HPDE6-E6E7 (cell line): ENCODE results near the gene PRKCQ.
A peak's percentile ranks its signal among the peaks of the same experiment; 100 is the strongest.

Experiments used
- DNase-seq: peaks from one replicate; pipeline ENCODE4 v3.0.0; 2011; ENCODE audit warnings: missing footprints; ENCODE audit errors: extremely low spot score

The PRKCQ gene

DNA sequence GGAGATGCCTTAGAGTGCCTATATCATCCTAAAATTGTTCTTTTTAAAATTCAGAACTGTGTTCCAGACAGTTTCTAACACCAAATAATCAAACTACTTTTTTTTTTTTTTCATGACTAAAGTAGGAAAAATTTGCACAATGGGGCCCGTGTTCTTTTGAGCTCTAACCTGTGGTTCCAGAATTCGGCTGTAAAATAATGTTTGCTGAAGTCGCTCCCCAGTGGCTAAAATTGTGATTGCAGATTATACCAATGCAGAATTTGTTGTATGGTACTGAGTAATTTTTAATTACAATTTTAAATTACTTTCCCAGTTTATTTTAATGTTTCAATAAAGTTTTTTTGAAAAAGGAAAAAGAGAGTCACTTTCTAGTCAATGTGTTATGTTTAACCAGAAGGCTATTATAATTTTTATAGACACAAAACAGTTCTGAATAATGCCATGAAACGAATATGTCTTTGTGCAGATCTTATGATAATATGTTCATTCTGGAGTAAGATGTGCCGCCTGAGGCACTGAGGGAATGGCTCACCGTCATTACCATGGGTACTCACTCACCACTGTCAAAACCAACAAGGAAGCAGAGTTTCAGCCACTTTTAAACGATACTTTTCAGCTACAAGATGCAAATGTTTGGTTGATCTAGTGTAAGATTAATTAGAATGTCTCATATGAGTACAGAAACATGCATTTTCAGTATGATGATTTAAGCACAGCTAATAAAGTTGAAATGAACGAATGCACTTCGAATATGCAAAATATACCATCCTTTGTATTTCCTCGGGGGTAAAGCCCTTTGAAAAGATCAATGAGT lies 173.6 kb downstream of the PRKCQ start:
- DNase-seq, result no peak

DNA sequence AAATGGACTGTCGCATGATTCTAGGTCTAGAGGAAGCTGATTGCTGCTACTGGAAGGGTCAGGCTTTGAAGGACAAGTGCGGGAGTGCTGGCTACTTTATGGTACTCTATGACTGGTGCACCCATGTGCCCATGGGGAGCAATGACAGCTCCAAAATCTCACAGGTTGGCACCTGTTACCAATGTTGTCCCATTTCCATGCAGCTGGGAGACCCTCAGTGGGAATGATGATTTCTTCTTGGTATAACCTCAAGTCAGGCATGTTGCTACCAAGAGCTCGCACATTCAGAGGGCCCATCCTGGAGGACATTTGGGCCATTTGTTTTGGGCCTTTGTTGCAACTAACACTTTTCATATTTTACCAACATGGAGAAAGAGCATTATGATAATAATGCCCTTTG lies 174.4 kb downstream of the PRKCQ start:
- no peak for DNase-seq

DNA sequence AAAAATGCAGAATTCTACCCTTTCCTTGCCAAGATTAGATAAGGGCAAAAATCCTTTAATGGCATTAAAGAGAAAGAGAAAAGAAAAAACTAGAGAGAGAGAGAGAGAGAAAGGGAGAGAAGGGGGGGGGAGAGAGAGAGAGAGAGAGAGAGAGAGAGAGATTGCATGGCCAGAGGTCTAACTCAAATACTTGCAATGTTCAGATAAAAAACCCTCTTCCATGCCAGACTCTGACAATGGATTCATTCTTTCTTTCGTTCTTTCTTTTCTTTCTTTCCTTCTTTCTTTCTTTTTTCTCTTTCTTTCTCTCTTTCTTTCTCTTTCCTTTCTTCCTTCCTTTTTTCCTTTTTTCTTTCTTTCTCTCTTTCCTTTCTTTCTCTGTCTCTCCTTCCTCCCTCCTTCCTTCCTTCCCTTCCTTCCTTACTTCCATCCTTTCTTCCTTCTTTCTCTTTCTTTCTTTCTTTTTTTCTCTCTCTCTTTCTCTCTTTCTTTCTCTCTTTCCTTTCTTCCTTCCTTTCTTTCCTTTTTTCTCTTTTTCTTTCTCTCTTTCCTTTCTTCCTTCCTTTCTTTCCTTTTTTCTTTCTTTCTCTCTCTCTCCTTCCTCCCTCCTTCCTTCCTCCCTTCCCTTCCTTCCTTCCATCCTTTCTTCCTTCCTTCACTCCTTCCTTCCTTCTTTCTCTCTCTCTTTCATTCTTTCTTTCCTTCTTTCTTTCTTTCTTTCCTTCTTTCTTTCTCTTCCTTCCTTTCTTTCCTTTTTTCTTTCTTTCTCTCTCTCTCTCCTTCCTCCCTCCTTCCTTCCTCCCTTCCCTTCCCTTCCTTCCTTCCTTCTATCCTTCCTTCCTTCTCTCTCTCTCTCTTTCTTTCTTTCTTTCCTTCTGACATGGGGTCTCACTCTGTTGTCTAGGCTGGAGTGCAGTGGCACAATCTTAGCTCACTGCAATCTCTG lies 175.7 kb downstream of the PRKCQ start:
- no peak for DNase-seq

DNA sequence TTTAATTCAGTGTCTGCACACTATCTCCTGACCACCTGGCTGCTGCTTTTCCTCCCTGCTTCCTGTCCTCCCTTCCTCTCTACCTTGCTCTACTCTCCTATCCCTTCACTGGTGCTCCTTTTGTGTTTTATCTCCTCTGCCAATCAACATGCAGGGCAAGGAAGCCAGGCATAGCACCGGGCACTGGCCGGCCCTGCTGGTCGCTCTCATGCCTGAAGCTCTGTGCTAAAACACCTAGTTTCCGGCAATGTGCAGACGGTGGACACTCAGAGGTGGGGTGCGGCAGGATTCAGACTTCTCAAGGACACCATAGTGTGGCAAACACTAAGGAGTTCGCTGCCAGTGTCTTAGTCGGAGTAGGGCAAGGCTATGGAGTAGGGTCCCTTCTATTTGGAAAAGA lies 177.1 kb downstream of the PRKCQ start:
- no peak for DNase-seq

DNA sequence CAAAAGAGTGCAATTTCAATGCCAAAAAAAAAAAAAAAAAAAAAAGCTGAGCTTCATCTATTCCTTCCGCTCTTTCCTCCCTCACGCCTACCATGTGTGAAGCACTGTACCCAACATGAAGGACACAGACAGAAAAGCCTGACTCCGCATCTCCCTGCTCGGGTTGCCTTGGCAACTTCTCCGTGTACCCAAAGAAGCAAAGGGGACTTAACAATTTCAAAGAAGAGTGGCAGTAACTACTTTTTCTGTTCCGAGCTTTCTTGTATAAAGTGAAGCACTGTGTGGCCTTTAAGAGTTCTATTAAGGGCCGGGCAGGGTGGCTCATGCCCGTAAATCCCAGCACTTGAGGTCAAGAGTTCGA lies 177.7 kb downstream of the PRKCQ start:
- no peak for DNase-seq

DNA sequence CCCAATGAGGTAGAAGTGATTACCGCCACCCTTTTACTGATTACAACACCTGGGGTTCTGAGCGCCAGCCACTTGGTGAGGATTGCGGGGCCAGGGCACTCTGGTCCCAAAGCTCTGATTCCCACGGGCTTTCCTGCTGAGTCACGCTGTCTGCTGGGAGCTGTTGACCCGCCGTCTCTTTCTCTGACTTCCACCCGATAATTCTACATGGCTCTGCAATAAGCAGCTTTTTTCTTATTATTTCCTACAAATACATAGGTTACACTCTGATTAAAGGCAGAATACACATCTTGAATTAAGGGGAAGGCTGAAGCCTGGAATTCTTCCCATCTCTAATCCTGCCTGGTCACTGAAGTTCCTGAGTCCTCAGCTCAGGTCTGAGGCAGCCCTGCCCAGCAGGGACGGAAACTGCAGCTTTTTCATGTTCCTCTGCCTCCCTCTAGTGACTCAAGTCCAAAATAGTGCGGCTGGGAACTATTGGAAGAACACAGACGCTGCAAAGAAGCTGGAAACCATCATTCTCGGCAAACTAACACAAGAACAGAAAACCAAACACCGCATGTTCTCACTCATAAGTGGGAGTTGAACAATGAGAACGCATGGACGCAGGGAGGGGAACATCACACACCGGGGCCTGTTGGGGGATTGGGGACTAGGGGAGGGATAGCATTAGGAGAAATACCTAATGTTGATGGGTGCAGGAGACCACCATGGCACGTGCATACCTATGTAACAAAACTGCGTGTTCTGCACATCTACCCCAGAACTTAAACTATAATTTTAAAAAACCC lies 178.3 kb downstream of the PRKCQ start:
- peak; percentile 66 for DNase-seq

DNA sequence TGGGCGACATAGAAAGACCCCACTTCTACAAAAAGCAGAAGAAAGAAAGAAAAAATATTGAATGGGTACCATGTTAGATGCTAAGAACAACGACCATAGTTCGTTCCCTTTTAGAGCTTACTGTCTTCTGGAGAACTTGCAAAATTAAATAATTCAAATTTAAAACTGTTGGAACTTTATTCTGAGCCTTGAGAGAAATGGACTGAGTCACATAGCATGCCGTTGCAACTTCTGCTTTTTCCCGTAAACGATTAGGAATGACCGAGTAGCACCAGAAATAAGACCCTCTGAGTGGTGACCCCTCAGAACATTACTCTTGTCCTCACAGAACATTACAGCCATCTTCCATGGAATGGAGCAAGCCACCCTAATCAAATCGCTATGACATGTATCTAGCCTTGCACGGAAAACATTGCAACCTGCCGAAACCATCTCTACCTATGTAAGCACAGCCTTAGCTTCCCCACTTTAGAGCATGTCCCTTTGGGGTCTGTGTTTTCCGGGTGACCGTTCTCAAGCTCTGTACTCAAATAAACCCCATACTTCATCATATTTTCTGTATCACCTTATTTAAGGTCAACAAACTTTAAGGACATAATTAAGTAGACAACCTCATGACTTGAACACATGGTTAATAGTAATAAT lies 179.1 kb downstream of the PRKCQ start:
- DNase-seq, result no peak

DNA sequence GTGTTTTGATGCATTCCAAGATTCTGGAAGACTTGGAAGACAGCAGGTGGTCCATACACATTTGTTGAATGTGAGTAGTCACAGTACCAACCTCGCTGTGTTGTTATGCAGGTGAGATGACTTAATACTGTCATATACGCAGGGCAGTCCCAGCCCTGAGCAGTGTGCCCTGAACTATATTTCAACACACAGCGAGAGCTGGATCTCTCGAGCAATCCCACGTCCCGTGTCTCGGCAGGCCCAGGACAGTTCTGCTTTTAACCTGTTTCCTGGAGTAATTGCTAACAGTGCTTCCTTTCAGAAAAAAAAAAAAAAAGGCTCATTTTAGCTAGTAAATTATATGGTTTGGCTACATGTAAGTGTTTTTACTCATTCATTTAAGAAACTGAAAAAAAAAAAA lies 179.7 kb downstream of the PRKCQ start:
- DNase-seq, result no peak

DNA sequence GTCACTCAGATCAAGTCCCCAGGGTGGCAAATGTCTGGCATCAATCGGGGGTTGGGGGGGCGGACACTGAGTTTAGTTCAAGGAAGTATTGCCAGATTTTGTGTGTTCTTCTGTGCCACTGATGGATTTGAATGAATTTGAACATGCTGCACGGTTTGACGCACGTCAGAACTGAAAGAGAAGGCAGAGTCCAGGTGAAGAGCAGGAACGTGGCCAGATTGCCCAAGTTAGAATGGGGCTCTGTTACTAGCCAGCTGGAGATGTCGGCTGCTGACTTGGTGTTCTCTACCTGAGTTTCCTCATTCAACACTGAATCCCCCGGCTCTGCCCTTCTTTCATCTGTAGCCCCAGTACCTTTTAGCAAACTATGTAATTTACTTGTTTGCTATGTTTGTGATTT lies 180.2 kb downstream of the PRKCQ start:
- DNase-seq, result no peak

DNA sequence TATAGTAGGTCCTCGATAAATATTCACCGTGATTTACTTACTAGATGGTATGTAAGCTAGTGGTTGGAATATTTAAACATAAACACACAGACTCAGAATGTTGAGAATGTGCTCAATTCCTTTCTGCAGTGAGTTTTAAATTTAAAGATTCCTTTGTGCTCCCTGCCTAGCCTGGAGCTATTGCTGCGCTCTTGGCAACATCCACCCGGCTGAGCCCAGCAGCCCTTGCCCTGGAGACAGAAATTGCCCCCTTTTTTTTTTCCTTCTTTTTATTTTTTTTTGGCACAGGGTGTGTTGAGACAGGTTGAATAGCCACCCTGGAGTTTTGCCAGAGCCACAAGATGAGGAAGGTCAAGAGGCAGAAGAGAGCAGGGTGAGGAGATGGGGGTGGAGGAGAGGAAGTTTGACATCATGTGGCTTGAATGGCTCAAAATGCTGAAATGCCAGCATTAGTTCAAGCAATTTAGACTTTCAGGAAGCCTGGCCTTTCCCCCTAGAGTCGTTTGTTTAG lies 180.8 kb downstream of the PRKCQ start:
- no peak for DNase-seq

DNA sequence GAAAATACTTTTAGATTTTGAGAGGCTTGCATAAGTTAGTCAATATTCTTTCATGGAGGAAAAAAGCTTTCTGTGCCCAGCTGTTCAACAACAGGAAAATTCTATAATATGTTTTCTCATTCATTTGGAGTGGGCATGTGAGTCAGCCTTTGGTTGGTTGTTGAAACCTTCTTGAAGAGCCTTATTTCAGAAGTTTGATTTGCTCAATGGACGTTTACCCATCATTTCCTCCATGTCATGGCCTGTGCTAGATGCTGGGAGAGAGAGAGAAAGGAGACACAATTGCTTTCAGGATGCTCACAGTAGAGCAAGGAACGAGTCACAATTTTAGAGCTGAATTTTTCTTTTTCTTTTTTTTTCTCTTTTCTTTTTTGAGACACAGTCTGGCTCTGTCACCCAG lies 181.7 kb downstream of the PRKCQ start:
- DNase-seq, result no peak

DNA sequence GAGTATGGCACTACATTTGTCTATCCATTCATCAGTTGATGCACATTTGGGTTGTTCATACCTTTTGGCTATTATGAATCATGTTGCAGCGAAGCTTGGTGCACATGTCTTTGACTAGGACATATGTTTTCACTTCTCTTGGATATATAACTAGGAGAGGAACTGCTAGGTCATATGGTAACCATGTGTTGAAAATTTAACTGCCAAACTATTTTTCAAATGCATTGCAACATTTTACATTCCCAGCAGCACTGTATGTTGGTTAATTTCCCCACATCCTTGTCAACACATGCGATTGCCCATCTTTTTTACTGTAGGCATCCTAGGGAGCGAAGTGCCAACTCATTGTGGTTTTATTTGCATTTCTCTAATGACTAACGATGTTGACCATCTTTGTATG lies 183.4 kb downstream of the PRKCQ start:
- no peak for DNase-seq

DNA sequence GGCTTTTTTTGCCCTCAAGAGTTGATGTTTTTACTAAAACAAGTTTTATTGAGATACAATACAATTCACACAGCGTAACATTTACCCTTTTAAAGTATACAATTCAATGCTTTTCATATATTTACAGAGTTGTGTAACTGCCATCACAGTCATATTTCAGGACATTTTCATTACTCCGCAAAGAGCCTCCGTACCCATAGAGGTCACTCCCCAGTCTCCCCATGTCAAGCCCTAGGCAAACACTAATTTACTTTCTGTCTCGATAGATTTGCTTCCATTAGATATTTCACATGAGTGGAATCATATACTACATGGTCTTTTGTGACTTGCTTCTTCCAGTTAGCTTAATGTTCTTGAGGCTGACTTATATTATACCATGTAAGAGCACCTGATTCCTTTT lies 183.8 kb downstream of the PRKCQ start:
- no peak for DNase-seq

DNA sequence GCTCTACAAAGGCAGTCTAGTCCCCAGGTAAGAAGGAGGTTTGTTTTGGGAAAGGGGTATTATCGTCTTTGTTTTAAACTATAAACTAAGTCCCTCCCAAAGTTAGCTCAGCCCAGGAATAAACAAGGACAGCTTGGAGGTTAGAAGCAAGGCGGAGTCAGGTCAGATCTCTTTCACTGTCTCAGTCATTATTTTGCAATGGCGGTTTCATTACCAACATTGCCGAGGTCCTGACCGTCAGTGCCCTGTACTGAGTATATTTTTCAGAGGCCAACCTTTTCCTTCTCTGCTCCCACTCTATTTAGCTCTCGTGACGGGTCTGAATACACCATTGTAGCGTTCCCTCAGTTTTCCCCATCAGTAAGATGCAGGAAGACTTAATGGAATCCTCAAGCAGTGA lies 184.5 kb downstream of the PRKCQ start:
- no peak for DNase-seq

DNA sequence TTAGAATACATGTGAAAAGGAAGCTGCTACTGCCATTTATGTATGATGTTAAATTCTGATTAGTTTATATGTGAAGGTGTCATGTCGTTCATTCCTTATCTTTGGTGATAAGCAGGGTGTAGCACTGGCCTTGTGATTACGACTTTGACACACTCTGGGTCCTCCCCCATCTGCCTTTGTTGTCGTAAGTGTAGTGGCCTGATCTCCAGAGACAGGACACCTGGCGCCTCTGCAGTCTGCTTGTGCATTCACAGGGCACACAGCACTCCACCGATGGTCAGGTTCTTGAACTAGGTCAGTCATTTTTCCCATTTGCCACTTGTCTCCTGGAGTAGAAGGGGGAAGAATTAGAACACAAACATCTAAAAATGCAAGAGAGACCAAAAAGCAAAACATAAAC lies 186.0 kb downstream of the PRKCQ start:
- DNase-seq, result no peak

DNA sequence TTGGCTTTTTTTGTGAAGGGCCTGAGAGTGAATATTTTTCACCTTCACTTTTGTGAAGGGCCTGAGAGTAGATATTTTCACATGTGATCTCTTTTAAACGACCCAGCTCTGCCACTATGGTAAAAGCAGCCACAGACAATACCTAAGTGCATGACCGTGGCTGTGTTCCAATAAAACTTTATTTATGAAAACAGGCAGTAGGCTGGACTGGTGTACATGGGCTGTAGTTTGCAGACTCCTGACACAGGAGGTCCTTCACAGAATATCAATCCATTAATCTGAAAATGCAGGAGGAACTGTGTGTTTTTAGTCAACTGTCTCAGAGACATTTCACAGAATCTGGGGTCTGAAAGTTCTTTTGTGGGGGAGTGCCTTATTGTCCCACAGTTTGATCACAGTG lies 186.9 kb downstream of the PRKCQ start:
- no peak for DNase-seq

DNA sequence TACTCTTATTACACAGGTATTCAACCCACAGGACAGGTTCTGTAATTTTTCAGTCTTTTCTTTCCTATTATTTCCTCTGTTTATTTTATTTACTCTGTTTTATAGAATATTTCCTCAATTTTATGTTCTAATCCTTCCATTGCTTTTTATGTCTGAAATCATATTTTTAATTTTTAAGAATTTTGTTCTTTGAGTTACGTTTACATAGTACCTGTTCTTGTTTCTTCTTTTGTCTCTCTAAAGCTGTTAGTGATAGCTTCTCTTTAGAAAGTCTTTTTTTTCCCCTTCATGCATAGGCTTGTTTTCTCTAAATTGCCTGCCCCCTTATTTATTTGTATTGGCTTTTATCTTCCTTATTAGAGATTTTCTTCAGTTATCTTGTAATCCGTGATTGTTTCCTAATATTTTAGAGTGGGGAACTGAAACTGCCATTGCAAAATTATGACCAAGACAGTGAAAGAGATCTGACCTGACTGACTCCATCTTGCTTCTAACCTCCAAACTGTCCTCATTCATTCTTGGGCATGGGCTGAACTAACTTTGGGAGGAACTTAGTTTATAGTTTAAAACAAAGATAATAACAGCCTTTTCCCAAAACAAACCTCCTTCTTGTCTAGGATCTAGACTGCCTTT lies 189.7 kb downstream of the PRKCQ start:
- no peak for DNase-seq

DNA sequence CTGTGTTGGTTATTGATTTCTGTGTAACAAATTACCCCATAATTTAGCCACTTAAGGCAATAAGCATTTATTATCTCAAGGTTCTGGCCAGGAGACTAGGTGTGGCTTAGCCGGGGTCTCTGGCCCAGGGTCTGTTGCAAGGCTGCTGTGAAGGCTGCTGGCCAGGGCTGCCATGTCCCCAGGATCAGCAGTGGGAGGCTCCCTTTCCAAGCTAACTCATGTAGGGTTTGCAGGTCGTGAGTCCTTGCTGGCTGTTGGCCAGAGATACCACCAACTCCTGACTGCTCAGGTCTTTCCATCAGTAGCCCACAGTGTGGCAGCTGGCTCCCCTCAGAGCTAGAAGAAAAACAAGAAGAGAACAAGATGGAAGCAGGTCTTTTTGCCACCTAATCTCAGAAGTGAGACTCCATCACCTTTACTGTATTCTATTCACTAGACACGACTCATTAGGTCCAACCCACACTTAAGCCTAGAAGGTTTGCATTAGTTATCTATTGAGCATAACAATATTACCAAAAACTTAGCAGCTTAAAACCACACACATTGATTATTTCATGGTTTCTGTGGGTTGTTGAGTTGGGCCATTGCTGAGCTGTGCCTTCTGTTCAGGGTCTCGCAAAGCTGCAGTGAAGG lies 191.7 kb downstream of the PRKCQ start:
- DNase-seq, result no peak

DNA sequence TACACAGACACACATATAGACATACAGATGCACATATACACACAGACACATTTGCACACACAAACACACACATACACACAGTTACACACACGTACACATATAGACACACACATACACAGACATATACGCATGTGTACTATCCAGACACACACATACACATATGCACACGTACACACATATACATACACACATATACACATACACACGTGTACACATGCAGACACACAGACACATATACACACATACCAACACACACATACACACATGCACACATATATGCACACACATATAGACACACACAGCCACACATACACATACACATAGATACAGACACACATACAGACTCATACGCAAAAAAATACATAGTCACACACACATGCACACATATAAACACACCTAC lies 193.1 kb downstream of the PRKCQ start:
- DNase-seq, result no peak

DNA sequence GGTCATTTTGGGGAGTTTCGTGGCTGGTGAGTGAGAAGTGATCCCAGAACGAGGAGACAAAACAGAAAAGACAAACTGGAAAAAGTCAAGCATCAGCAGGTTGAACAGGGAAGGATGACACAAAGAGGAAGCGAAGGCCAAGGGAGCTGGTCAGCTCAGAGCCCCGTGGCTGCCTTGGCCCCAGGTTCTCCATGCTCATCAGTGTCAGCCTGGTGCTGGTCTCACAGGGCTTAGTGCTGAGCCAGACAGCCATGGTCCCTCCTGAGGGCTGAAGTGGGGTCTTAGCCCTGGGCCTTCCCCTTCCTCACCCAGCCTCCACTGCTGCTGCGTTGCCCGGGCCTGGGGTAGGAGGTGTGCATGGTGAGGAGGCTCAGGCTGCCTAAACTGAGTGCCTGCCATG lies 193.7 kb downstream of the PRKCQ start:
- no peak for DNase-seq

DNA sequence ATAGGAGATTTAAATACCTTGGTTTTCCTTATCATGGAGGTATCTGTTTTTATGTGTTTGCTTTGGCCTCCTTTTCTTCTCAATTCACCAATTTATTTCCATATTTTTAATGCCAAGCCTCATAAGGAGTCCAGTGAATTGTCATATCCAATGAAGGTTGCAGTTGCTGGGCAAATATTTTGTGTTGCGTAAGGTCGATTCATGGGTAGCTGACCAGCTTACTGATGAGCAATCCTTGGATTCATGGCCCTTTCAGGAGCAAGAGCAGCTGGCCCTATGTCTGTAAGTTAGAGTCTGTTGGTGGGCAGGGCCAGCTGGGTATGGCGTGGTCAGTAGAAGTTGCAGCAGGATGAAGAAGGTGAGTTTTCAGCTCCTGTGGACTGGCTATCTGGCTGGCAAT lies 194.4 kb downstream of the PRKCQ start:
- no peak for DNase-seq
